ENCODE data around the gene TLR6. TPM values are rescaled to one million over a fixed set of nuclear protein-coding genes. Genes with fewer than 3 reads are reported as not detected.

TLR6 gene
- total and polyA plus RNA-seq, 4 donors: 1.4 to 6.1 (median 2.3) TPM

GRCh38 chr4:38800366-38800765, 56.3 kb downstream of the TLR6 start:
- Histone ChIP-seq H3K4me3 (ENCODE audit: low read depth, low read length) (no peak overlapping the region), H3K36me3 (ENCODE audit: control insufficient read depth, insufficient read depth, low read length) (no peaks in the 10 kb centered on the region), H3K27me3 (ENCODE audit: control insufficient read depth, insufficient read depth, low read length) (no peaks in the 10 kb centered on the region), H3K27ac (ENCODE audit: low read depth, low read length) (no peak overlapping the region), H3K4me1 (ENCODE audit: control insufficient read depth, insufficient read depth, low read length) (no peaks in the 10 kb centered on the region), H3K9me3 (ENCODE audit: control insufficient read depth, insufficient read depth, low read length) (peaks cover 6% of the 10 kb centered on the region)
- no peak for DNase-seq (ENCODE audit: low read depth in 4 of 6, low spot score in 6 of 6)
- 75% methylated on average over 1 of the region's 2 CpGs for WGBS (ENCODE audit: insufficient coverage)

DNA sequence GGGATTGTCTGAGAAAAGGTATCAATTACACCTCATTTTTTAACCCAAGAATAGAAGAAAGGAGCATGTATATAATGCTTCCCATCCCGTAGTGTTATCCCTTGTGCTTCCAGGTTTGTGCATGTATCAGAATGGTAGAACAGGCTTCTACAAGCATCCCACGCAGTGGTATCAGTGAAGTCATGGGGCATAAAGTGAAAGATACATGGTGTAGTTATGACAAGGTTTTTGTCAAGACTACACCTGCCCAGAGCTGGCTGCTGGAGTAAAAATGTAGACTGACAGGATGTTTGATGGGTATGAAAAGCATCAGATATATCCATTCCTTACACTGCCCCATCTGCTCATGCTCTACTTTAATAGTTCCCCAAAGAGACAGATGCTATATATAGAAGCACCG, 61.5 kb downstream of the TLR6 start:
- Histone ChIP-seq H3K36me3 (ENCODE audit: control insufficient read depth, insufficient read depth, low read length) (no peaks in the 10 kb centered on the region), H3K27me3 (ENCODE audit: control insufficient read depth, insufficient read depth, low read length) (no peaks in the 10 kb centered on the region), H3K27ac (ENCODE audit: low read depth, low read length) (no peak overlapping the region), H3K4me3 (ENCODE audit: low read depth, low read length) (no peak overlapping the region), H3K4me1 (ENCODE audit: control insufficient read depth, insufficient read depth, low read length) (no peaks in the 10 kb centered on the region), H3K9me3 (ENCODE audit: control insufficient read depth, insufficient read depth, low read length) (no peaks in the 10 kb centered on the region)
- 92% methylated on average over 3 of the region's 3 CpGs for WGBS (ENCODE audit: insufficient coverage)
- no peak for DNase-seq (ENCODE audit: low read depth in 4 of 6, low spot score in 6 of 6)

DNA sequence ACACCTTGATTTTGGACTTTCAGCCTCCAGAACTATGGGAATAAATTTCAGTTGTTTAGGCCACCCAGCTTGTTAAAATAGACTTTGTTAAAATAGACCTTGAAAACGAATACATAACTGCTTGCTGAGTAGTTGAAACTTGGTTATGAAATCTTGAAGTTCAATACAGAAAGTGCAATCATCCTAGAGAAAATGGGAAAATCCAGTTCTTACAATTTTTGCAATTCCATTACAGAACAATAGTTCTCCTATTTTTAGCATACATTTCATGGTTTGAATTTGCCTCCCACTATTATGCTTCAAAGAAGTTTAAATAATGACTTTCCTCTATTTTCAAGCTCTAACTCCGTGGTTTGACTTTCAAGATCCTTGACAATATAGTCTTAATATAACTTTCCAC, 62.6 kb downstream of the TLR6 start:
- Histone ChIP-seq H3K4me3 (ENCODE audit: low read depth, low read length) (no peak overlapping the region), H3K4me1 (ENCODE audit: control insufficient read depth, insufficient read depth, low read length) (no peaks in the 10 kb centered on the region), H3K27ac (ENCODE audit: low read depth, low read length) (no peak overlapping the region), H3K9me3 (ENCODE audit: control insufficient read depth, insufficient read depth, low read length) (no peaks in the 10 kb centered on the region), H3K27me3 (ENCODE audit: control insufficient read depth, insufficient read depth, low read length) (no peaks in the 10 kb centered on the region), H3K36me3 (ENCODE audit: control insufficient read depth, insufficient read depth, low read length) (no peaks in the 10 kb centered on the region)
- no peak for DNase-seq (ENCODE audit: low read depth in 4 of 6, low spot score in 6 of 6)
- 86% methylated on average over 1 of the region's 2 CpGs for WGBS (ENCODE audit: insufficient coverage)

GRCh38 chr4:38791010-38791409, 65.6 kb downstream of the TLR6 start:
- H3K27me3 ChIP-seq (ENCODE audit: control insufficient read depth, insufficient read depth, low read length): no peaks in the 10 kb centered on the region
- no peak overlapping the region for H3K27ac ChIP-seq (ENCODE audit: low read depth, low read length)
- H3K4me1 ChIP-seq (ENCODE audit: control insufficient read depth, insufficient read depth, low read length): no peaks in the 10 kb centered on the region
- H3K4me3 ChIP-seq (ENCODE audit: low read depth, low read length): no peak overlapping the region
- H3K9me3 ChIP-seq (ENCODE audit: control insufficient read depth, insufficient read depth, low read length): no peaks in the 10 kb centered on the region
- no peaks in the 10 kb centered on the region for H3K36me3 ChIP-seq (ENCODE audit: control insufficient read depth, insufficient read depth, low read length)
- 86% methylated on average over 1 of the region's 2 CpGs for WGBS (ENCODE audit: insufficient coverage)
- no peak for DNase-seq (ENCODE audit: low read depth in 4 of 6, low spot score in 6 of 6)

DNA sequence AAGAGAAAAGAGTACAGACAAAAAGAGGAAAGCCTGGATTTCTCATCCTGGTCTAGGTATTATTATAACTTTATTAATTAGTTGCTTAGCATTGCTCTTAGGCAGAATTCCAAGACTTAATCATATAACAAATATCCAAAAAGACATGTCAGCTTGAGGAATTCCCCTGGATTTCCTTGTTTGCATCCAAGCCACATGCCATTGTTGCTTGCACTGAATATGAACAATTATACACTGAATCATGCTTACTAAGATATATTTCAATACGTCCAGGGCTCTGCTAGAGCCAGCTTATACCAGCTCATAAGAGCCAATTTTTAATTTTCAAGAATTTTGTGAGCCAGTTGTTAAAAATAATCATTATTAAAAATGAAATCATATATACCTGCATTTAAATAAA, 68.3 kb downstream of the TLR6 start:
- WGBS (ENCODE audit: insufficient coverage): no CpG with 5 or more reads among the region's 1 CpG
- no peaks in the 10 kb centered on the region for H3K9me3 ChIP-seq (ENCODE audit: control insufficient read depth, insufficient read depth, low read length)
- H3K27me3 ChIP-seq (ENCODE audit: control insufficient read depth, insufficient read depth, low read length): no peaks in the 10 kb centered on the region
- no peak for DNase-seq (ENCODE audit: low read depth in 4 of 6, low spot score in 6 of 6)
- no peak overlapping the region for H3K4me3 ChIP-seq (ENCODE audit: low read depth, low read length)
- no peaks in the 10 kb centered on the region for H3K36me3 ChIP-seq (ENCODE audit: control insufficient read depth, insufficient read depth, low read length)
- no peak overlapping the region for H3K27ac ChIP-seq (ENCODE audit: low read depth, low read length)
- H3K4me1 ChIP-seq (ENCODE audit: control insufficient read depth, insufficient read depth, low read length): no peaks in the 10 kb centered on the region

DNA sequence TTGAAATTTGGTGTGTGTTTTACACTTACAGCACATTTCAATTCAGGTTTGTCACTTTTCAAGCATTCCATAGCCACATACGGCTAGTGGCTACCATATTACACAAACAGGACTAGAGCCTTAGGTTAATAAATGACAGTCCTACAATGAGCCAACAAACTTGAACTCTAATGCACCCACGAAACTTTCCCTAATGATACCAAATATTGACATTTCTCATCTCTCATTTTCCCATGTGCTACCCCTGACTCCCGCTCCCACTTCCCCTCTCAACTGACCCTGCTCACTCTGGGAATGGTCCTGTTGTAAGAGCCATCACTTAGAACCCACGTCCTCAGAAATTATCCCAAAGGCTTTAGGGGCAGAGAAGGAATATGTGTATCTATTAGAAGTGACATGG, 68.9 kb downstream of the TLR6 start:
- Histone ChIP-seq H3K4me1 (ENCODE audit: control insufficient read depth, insufficient read depth, low read length) (no peaks in the 10 kb centered on the region), H3K4me3 (ENCODE audit: low read depth, low read length) (no peak overlapping the region), H3K36me3 (ENCODE audit: control insufficient read depth, insufficient read depth, low read length) (no peaks in the 10 kb centered on the region), H3K27ac (ENCODE audit: low read depth, low read length) (no peak overlapping the region), H3K27me3 (ENCODE audit: control insufficient read depth, insufficient read depth, low read length) (no peaks in the 10 kb centered on the region), H3K9me3 (ENCODE audit: control insufficient read depth, insufficient read depth, low read length) (no peaks in the 10 kb centered on the region)
- DNase-seq (ENCODE audit: low read depth in 4 of 6, low spot score in 6 of 6): no peak
- 100% methylated on average over 1 of the region's 4 CpGs for WGBS (ENCODE audit: insufficient coverage)

- peak in 1 of 6 donors; percentile 11 for DNase-seq (ENCODE audit: low read depth in 4 of 6, low spot score in 6 of 6)
- no peaks in the 10 kb centered on the region for H3K36me3 ChIP-seq (ENCODE audit: control insufficient read depth, insufficient read depth, low read length)
- 83% methylated on average over 2 of the region's 8 CpGs for WGBS (ENCODE audit: insufficient coverage)
- H3K27me3 ChIP-seq (ENCODE audit: control insufficient read depth, insufficient read depth, low read length): no peaks in the 10 kb centered on the region
- H3K4me3 ChIP-seq (ENCODE audit: low read depth, low read length): no peak overlapping the region
- H3K9me3 ChIP-seq (ENCODE audit: control insufficient read depth, insufficient read depth, low read length): no peaks in the 10 kb centered on the region
- H3K4me1 ChIP-seq (ENCODE audit: control insufficient read depth, insufficient read depth, low read length): no peaks in the 10 kb centered on the region
- H3K27ac ChIP-seq (ENCODE audit: low read depth, low read length): no peak overlapping the region
Measured at GRCh38 chr4:38785901-38786402, 70.7 kb downstream of the TLR6 start.

DNA sequence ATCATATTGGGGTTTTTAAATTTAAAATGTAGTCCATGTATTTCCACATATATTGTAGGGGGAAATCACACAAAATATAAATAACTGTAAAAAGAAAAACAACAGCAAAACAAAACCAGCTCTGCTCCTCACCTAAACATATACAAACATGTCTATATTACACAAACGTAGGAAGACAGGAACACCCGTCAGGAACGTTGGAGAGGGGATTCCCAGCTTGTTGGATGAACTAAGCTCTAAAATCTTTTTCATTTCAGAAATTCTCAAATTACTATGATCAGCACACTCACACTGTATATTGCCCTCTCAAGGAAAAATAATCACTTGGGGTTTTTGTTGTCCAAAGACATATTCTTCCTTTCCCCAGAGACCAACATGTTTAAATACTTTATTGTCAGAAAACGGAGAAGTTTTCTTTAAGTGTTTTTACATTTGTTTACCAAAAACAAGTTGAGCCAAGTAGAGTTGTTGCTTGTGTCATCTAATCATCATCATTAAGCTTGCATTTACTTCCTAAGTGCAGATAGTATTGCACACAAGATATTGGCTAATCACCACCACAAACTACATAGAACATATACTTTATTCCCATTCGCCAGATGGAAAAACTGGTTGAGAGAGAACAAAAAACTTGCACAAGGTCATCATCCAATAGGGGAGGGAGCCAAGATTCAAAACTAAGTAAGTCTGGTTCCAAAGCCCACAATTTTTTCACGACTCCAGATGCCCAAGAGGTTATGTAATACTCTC, 71.4 kb downstream of the TLR6 start:
- Histone ChIP-seq H3K36me3 (ENCODE audit: control insufficient read depth, insufficient read depth, low read length) (no peaks in the 10 kb centered on the region), H3K4me3 (ENCODE audit: low read depth, low read length) (no peak overlapping the region), H3K9me3 (ENCODE audit: control insufficient read depth, insufficient read depth, low read length) (no peaks in the 10 kb centered on the region), H3K27ac (ENCODE audit: low read depth, low read length) (no peak overlapping the region), H3K27me3 (ENCODE audit: control insufficient read depth, insufficient read depth, low read length) (no peaks in the 10 kb centered on the region), H3K4me1 (ENCODE audit: control insufficient read depth, insufficient read depth, low read length) (no peaks in the 10 kb centered on the region)
- no CpG with 5 or more reads among the region's 6 CpGs for WGBS (ENCODE audit: insufficient coverage)
- no peak for DNase-seq (ENCODE audit: low read depth in 4 of 6, low spot score in 6 of 6)

DNA sequence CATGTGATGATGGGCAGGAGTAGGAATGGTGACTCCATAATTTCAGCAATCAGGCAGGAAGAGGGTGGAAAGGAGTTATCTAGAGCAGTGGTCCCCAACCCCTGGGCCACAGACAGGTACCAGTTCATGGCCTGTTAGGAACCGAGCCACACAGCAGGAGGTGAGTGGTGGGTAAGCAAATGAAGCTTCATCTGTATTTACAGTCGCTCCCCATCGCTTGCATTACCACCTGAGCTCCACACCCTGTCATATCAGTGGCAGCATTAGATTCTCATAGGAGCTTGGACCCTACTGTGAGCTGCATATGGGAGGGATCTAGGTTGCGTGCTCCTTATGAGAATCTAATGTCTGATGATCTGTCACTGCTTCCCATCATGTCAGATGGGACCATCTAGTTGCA, 72.5 kb downstream of the TLR6 start:
- no peak overlapping the region for H3K27ac ChIP-seq (ENCODE audit: low read depth, low read length)
- no peaks in the 10 kb centered on the region for H3K4me1 ChIP-seq (ENCODE audit: control insufficient read depth, insufficient read depth, low read length)
- H3K27me3 ChIP-seq (ENCODE audit: control insufficient read depth, insufficient read depth, low read length): no peaks in the 10 kb centered on the region
- whole genome bisulfite sequencing (ENCODE audit: insufficient coverage): no CpG with 5 or more reads among the region's 4 CpGs
- no peaks in the 10 kb centered on the region for H3K36me3 ChIP-seq (ENCODE audit: control insufficient read depth, insufficient read depth, low read length)
- H3K4me3 ChIP-seq (ENCODE audit: low read depth, low read length): no peak overlapping the region
- no peaks in the 10 kb centered on the region for H3K9me3 ChIP-seq (ENCODE audit: control insufficient read depth, insufficient read depth, low read length)
- DNase-seq (ENCODE audit: low read depth in 4 of 6, low spot score in 6 of 6): no peak

- DNase-seq (ENCODE audit: low read depth in 4 of 6, low spot score in 6 of 6): no peak
- WGBS (ENCODE audit: insufficient coverage): 83% methylated on average over 8 of the region's 8 CpGs
- H3K27ac ChIP-seq (ENCODE audit: low read depth, low read length): no peak overlapping the region
- no peaks in the 10 kb centered on the region for H3K27me3 ChIP-seq (ENCODE audit: control insufficient read depth, insufficient read depth, low read length)
- no peaks in the 10 kb centered on the region for H3K9me3 ChIP-seq (ENCODE audit: control insufficient read depth, insufficient read depth, low read length)
- no peaks in the 10 kb centered on the region for H3K4me1 ChIP-seq (ENCODE audit: control insufficient read depth, insufficient read depth, low read length)
- no peak overlapping the region for H3K4me3 ChIP-seq (ENCODE audit: low read depth, low read length)
- no peaks in the 10 kb centered on the region for H3K36me3 ChIP-seq (ENCODE audit: control insufficient read depth, insufficient read depth, low read length)
Measured at GRCh38 chr4:38783109-38783460, 73.5 kb downstream of the TLR6 start.

Data from spinal cord (tissue), 10 donors.